HepG2 (cell line): ENCODE measurements around the gene CSRP3. TPM values are rescaled to one million over a fixed set of nuclear protein-coding genes. Genes with fewer than 3 reads are reported as not detected.

Experiments
- BCL6 ChIP-seq: IDR thresholded peaks from 2 replicates; pipeline ENCODE4 v1.6.1; 2016; ENCODE audit warnings: missing genetic modification reagents, missing compliant biosample characterization
- HOXA9 ChIP-seq: sonication (generic); formaldehyde crosslinking; IDR thresholded peaks from 2 replicates; pipeline ENCODE4 v1.8.1; 2022; ENCODE audit warnings: missing genetic modification reagents, mild to moderate bottlenecking, moderate library complexity, borderline replicate concordance
- JUND ChIP-seq: sonication (generic); formaldehyde crosslinking; IDR thresholded peaks from 2 replicates; pipeline ENCODE4 v1.8.0; 2022; ENCODE audit warnings: mild to moderate bottlenecking, missing genetic modification reagents
- KLF16 ChIP-seq, 2 experiments: sonication (generic) in 1 of 2; formaldehyde crosslinking in 1 of 2; IDR thresholded peaks; 2 replicates each; pipeline versions ENCODE4 v1.6.1 to v1.8.0; 2016 to 2023; ENCODE audit warnings: missing genetic modification reagents in 2 of 2, missing compliant biosample characterization in 1 of 2
- MZF1 ChIP-seq: sonication (generic); formaldehyde crosslinking; IDR thresholded peaks from 2 replicates; pipeline ENCODE4 v1.8.1; 2023; ENCODE audit warnings: mild to moderate bottlenecking, missing genetic modification reagents, borderline replicate concordance
- PLRG1 ChIP-seq: fragments of 450-650 bp; conservative IDR thresholded peaks from 2 replicates; pipeline ENCODE4 v1.6.1; 2016
- POLR2G ChIP-seq: fragments of 200-400 bp; formaldehyde crosslinking; IDR thresholded peaks from 2 replicates; pipeline ENCODE4 v1.6.1; 2018; ENCODE audit warnings: mild to moderate bottlenecking, low read depth, low read length, moderate library complexity
- PRPF4 ChIP-seq: fragments of 200-400 bp; formaldehyde crosslinking; IDR thresholded peaks from 2 replicates; pipeline ENCODE4 v1.6.1; 2016; ENCODE audit warnings: low read length, low read depth; ENCODE audit not compliant: poor library complexity, severe bottlenecking
- SMYD3 ChIP-seq: sonication (generic); formaldehyde crosslinking; IDR thresholded peaks from 2 replicates; pipeline ENCODE4 v1.8.1; 2023; ENCODE audit warnings: mild to moderate bottlenecking, missing genetic modification reagents
- TMF1 ChIP-seq: sonication (generic); formaldehyde crosslinking; IDR thresholded peaks from 2 replicates; pipeline ENCODE4 v1.8.1; 2022; ENCODE audit warnings: low read depth, missing genetic modification reagents
- TOPORS ChIP-seq: sonication (generic); formaldehyde crosslinking; IDR thresholded peaks from 2 replicates; pipeline ENCODE4 v1.8.0; 2023; ENCODE audit warnings: mild to moderate bottlenecking, missing genetic modification reagents
- XRCC5 ChIP-seq: fragments of 200-400 bp; formaldehyde crosslinking; optimal IDR thresholded peaks from 2 replicates; pipeline ENCODE3; 2017; ENCODE audit warnings: mild to moderate bottlenecking, low read length
- ZMYM2 ChIP-seq: sonication (generic); formaldehyde crosslinking; IDR thresholded peaks from 2 replicates; pipeline ENCODE4 v1.8.0; 2022; ENCODE audit warnings: mild to moderate bottlenecking, missing genetic modification reagents
- ZNF44 ChIP-seq: sonication (generic); formaldehyde crosslinking; IDR thresholded peaks from 2 replicates; pipeline ENCODE4 v1.5.1; 2020; ENCODE audit warnings: mild to moderate bottlenecking, missing genetic modification reagents
- ZNF557 ChIP-seq: sonication (generic); formaldehyde crosslinking; IDR thresholded peaks from 2 replicates; pipeline ENCODE4 v1.4.0; 2020; ENCODE audit warnings: missing genetic modification reagents
- ZNF678 ChIP-seq: sonication (generic); formaldehyde crosslinking; IDR thresholded peaks from 2 replicates; pipeline ENCODE4 v1.4.0; 2020; ENCODE audit warnings: mild to moderate bottlenecking, missing genetic modification reagents
- ZNF850 ChIP-seq: sonication (generic); formaldehyde crosslinking; conservative IDR thresholded peaks from 2 replicates; pipeline ENCODE4 v1.9.0; 2021; ENCODE audit warnings: mild to moderate bottlenecking, missing genetic modification reagents
- ZSCAN29 ChIP-seq: sonication (generic); formaldehyde crosslinking; conservative IDR thresholded peaks from 2 replicates; pipeline ENCODE4 v1.4.0; 2020; ENCODE audit warnings: mild to moderate bottlenecking, missing genetic modification reagents
- polyA plus RNA-seq, 8 experiments: library from polyadenylated mRNA; depleted of rRNA in 3 of 8; stranded (reverse) in 7 of 8; unstranded in 1 of 8; fragments of >200 nt; fragmentation: Illumina TruSeq in 4 of 8; extraction: Trizol in 4 of 8; gene quantifications; 2 replicates each; pipeline versions ENCODE4 v1.2.1 to v1.2.3, GENCODE V29; 2011 to 2016; ENCODE audit warnings: low read depth in 4 of 8, missing spikeins in 1 of 8, mixed read lengths in 1 of 8; ENCODE audit not compliant: insufficient read depth in 1 of 8
- total RNA-seq, 5 experiments: library from RNA; depleted of rRNA; stranded (reverse); fragments of >200 nt; fragmentation: Illumina TruSeq; extraction: Trizol; gene quantifications; 2 replicates each; pipeline ENCODE4 v1.2.3, GENCODE V29; 2016; ENCODE audit warnings: low read depth in 1 of 5
- TF ChIP-seq, protein P1 (sequence below): sonication (generic); formaldehyde crosslinking; IDR thresholded peaks from 2 replicates; pipeline ENCODE4 v1.5.1; 2020; ENCODE audit warnings: mild to moderate bottlenecking, missing genetic modification reagents
- TF ChIP-seq, protein P2 (sequence below): sonication (generic); formaldehyde crosslinking; IDR thresholded peaks from 2 replicates; pipeline ENCODE4 v1.9.0; 2022; ENCODE audit warnings: missing genetic modification reagents, mild to moderate bottlenecking, borderline replicate concordance
- TF ChIP-seq, protein P3 (sequence below): sonication (generic); formaldehyde crosslinking; IDR thresholded peaks from 2 replicates; pipeline ENCODE4 v1.4.0; 2020; ENCODE audit warnings: missing genetic modification reagents, borderline replicate concordance
- TF ChIP-seq, protein P4 (sequence below): sonication (generic); formaldehyde crosslinking; conservative IDR thresholded peaks from 2 replicates; pipeline ENCODE4 v1.4.0; 2020; ENCODE audit warnings: missing genetic modification reagents

Gene CSRP3
- total and polyA plus RNA-seq, 2 of the 13 experiments (the other 11 are each of a cell fraction or from before 2014, with no cell fraction given): not detected

DNA sequence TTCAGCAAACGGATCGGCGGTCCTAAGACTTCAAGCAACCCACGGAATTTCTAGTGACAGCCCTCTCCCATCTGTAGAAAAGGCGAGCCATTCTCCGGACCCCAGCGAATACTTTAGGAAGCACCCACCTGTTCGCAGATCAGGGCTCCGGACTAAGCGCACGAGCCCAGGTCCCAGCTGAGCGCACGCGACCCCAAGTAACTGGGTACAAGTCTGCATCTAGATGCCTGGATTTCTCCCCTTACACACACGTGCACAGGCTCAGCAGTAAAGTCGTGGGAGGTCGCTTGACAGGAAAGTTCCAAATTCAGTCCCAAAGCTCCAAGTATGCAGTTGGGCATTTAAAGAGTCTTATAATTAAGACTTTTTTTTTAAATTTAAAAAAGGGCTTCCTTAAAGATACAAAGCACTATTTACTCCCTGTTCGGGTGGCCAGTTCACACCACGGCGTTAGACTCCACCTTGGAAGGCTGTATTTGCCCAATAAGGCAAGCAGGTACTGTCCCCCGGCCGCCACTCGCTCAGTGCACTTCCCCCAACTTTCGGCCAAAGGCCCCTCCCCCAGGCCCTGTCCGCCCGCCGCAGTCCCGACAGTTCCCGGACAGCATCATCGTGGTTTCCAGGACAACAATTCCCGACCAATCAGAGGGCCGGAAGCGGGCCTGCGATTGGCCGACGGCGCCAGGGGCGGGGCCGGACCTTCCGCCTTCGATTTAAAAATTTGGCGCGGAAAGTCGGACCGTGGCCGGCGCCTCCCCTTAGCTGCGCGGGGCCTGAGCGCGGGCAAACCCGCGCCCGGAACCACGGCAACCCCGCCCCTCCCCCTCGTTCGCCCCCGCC is 38.9 kb upstream of the CSRP3 start, which contains the start of gene E2F8 (continued):
- TF ChIP-seq ZNF557 (CRISPR knock-in tag): no peak
- 0 out of 2 replicates have a peak, but pooled peaks have one; percentile 51 for TF ChIP-seq SMYD3 (CRISPR knock-in tag)
- TF ChIP-seq ZSCAN29 (CRISPR knock-in tag): no peak
- TF ChIP-seq, protein P1, sequence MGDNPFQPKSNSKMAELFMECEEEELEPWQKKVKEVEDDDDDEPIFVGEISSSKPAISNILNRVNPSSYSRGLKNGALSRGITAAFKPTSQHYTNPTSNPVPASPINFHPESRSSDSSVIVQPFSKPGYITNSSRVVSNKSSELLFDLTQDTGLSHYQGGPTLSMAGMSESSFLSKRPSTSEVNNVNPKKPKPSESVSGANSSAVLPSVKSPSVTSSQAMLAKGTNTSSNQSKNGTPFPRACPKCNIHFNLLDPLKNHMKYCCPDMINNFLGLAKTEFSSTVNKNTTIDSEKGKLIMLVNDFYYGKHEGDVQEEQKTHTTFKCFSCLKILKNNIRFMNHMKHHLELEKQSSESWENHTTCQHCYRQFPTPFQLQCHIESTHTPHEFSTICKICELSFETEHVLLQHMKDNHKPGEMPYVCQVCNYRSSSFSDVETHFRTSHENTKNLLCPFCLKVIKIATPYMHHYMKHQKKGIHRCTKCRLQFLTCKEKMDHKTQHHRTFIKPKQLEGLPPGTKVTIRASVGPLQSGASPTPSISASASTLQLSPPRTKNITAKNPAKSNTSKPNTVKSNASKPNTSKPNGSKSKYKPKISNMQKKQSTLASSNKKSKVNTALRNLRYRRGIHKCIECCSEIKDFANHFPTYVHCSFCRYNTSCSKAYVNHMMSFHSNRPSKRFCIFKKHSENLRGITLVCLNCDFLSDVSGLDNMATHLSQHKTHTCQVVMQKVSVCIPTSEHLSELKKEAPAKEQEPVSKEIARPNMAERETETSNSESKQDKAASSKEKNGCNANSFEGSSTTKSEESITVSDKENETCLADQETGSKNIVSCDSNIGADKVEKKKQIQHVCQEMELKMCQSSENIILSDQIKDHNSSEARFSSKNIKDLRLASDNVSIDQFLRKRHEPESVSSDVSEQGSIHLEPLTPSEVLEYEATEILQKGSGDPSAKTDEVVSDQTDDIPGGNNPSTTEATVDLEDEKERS (CRISPR knock-in tag): no peak
- no peak for TF ChIP-seq ZNF678 (CRISPR knock-in tag)
- TF ChIP-seq, protein P2, sequence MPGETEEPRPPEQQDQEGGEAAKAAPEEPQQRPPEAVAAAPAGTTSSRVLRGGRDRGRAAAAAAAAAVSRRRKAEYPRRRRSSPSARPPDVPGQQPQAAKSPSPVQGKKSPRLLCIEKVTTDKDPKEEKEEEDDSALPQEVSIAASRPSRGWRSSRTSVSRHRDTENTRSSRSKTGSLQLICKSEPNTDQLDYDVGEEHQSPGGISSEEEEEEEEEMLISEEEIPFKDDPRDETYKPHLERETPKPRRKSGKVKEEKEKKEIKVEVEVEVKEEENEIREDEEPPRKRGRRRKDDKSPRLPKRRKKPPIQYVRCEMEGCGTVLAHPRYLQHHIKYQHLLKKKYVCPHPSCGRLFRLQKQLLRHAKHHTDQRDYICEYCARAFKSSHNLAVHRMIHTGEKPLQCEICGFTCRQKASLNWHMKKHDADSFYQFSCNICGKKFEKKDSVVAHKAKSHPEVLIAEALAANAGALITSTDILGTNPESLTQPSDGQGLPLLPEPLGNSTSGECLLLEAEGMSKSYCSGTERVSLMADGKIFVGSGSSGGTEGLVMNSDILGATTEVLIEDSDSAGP: peak; percentile 37; the same call in 1 of the 2 replicates
- no peak for TF ChIP-seq JUND
- TF ChIP-seq TOPORS: peak; percentile 59; the same call in 1 of the 2 replicates
- TF ChIP-seq, protein P3, sequence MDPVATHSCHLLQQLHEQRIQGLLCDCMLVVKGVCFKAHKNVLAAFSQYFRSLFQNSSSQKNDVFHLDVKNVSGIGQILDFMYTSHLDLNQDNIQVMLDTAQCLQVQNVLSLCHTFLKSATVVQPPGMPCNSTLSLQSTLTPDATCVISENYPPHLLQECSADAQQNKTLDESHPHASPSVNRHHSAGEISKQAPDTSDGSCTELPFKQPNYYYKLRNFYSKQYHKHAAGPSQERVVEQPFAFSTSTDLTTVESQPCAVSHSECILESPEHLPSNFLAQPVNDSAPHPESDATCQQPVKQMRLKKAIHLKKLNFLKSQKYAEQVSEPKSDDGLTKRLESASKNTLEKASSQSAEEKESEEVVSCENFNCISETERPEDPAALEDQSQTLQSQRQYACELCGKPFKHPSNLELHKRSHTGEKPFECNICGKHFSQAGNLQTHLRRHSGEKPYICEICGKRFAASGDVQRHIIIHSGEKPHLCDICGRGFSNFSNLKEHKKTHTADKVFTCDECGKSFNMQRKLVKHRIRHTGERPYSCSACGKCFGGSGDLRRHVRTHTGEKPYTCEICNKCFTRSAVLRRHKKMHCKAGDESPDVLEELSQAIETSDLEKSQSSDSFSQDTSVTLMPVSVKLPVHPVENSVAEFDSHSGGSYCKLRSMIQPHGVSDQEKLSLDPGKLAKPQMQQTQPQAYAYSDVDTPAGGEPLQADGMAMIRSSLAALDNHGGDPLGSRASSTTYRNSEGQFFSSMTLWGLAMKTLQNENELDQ (CRISPR knock-in tag): no peak
- peak; percentile 27 for TF ChIP-seq XRCC5
- TF ChIP-seq POLR2G: peak; percentile 55
- TF ChIP-seq ZNF44: no peak
- no peak for TF ChIP-seq ZNF850 (CRISPR knock-in tag)
- no peak for TF ChIP-seq BCL6 (CRISPR knock-in tag)
- TF ChIP-seq ZMYM2 (CRISPR knock-in tag): no peak
- no peak for TF ChIP-seq PLRG1
- no peak for TF ChIP-seq MZF1 (CRISPR knock-in tag)
- no peak for TF ChIP-seq HOXA9 (CRISPR knock-in tag)
- TF ChIP-seq TMF1 (CRISPR knock-in tag): peak; percentile 32; the same call in 1 of the 2 replicates
- TF ChIP-seq, protein P4, sequence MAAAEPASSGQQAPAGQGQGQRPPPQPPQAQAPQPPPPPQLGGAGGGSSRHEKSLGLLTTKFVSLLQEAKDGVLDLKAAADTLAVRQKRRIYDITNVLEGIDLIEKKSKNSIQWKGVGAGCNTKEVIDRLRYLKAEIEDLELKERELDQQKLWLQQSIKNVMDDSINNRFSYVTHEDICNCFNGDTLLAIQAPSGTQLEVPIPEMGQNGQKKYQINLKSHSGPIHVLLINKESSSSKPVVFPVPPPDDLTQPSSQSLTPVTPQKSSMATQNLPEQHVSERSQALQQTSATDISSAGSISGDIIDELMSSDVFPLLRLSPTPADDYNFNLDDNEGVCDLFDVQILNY (CRISPR knock-in tag): peak; percentile 72
- TF ChIP-seq KLF16 (CRISPR knock-in tag; IDR thresholded peaks at IDR 0.05): 0 out of 4 replicates have a peak, but pooled peaks of 1 of the 2 experiments have one; percentile 8
- peak; percentile 96 for TF ChIP-seq PRPF4
